ENCODE results near the gene FERMT3. TPM values are rescaled to one million over a fixed set of nuclear protein-coding genes. Genes with fewer than 3 reads are reported as not detected.

Gene FERMT3
- total and polyA plus RNA-seq, 7 donors = 15.0 to 41.5 (median 20.4) TPM

GRCh38 chr11:64263947-64264317, 57.4 kb downstream of the FERMT3 start:
- no peak overlapping the region for H3K27ac ChIP-seq
- no peak for DNase-seq
- H3K4me3 ChIP-seq = no peak overlapping the region
- H3K36me3 ChIP-seq = peaks cover 0 to 63% (median 37%) of the 10 kb centered on the region in 4 donors
- no peaks in the 10 kb centered on the region for H3K27me3 ChIP-seq
- TF ChIP-seq POLR2A (IDR thresholded peaks at IDR 0.05) (no peak), POLR2AphosphoS5 (IDR thresholded peaks at IDR 0.05) (no peak), CTCF (IDR thresholded peaks at IDR 0.05) (no peak), EP300 (IDR thresholded peaks at IDR 0.05) (no peak)
- H3K4me1 ChIP-seq = peaks cover 0 to 21% (median 20%) of the 10 kb centered on the region in 4 donors
- H3K9me3 ChIP-seq = no peaks in the 10 kb centered on the region
- WGBS, 2 donors = 95 to 96% methylated on average over 8 of the region's 8 CpGs
- intact Hi-C loops (cut with DNase I) = no loop called here

GRCh38 chr11:64264371-64264852, 57.9 kb downstream of the FERMT3 start:
- Histone ChIP-seq H3K4me1 (peaks cover 0 to 25% (median 21%) of the 10 kb centered on the region in 4 donors), H3K9me3 (no peaks in the 10 kb centered on the region), H3K27ac (no peak overlapping the region), H3K27me3 (no peaks in the 10 kb centered on the region), H3K36me3 (peaks cover 0 to 58% (median 33%) of the 10 kb centered on the region in 4 donors), H3K4me3 (no peak overlapping the region)
- intact Hi-C loops (cut with DNase I) = no loop called here
- WGBS, 2 donors = 87 to 88% methylated on average over 10 of the region's 10 CpGs
- DNase-seq = no peak
- TF ChIP-seq POLR2AphosphoS5 (IDR thresholded peaks at IDR 0.05) (no peak), POLR2A (IDR thresholded peaks at IDR 0.05) (no peak), EP300 (IDR thresholded peaks at IDR 0.05) (no peak)

GRCh38 chr11:64265176-64266160, 58.9 kb downstream of the FERMT3 start:
- no peak overlapping the region for H3K4me3 ChIP-seq
- H3K27me3 ChIP-seq = no peaks in the 10 kb centered on the region
- TF ChIP-seq EP300 (IDR thresholded peaks at IDR 0.05) (no peak), CTCF (IDR thresholded peaks at IDR 0.05) (no peak), POLR2AphosphoS5 (IDR thresholded peaks at IDR 0.05) (no peak), POLR2A (IDR thresholded peaks at IDR 0.05) (no peak)
- H3K4me1 ChIP-seq = peaks cover 0 to 25% (median 21%) of the 10 kb centered on the region in 4 donors
- intact Hi-C loops (cut with DNase I) = no loop called here
- DNase-seq = no peak
- 91 to 94% methylated on average over 35 of the region's 35 CpGs for WGBS, 2 donors
- H3K9me3 ChIP-seq = no peaks in the 10 kb centered on the region
- H3K27ac ChIP-seq = no peak overlapping the region
- H3K36me3 ChIP-seq = peaks cover 0 to 53% (median 25%) of the 10 kb centered on the region in 4 donors

- DNase-seq = no peak
- H3K9me3 ChIP-seq = no peaks in the 10 kb centered on the region
- no peak overlapping the region for H3K27ac ChIP-seq
- TF ChIP-seq EP300 (IDR thresholded peaks at IDR 0.05) (no peak), POLR2A (IDR thresholded peaks at IDR 0.05) (no peak), CTCF (IDR thresholded peaks at IDR 0.05) (no peak), POLR2AphosphoS5 (IDR thresholded peaks at IDR 0.05) (no peak)
- 92 to 95% methylated on average over 15 of the region's 15 CpGs for WGBS, 2 donors
- H3K4me3 ChIP-seq = no peak overlapping the region
- peaks cover 0 to 49% (median 25%) of the 10 kb centered on the region in 4 donors for H3K36me3 ChIP-seq
- H3K27me3 ChIP-seq = no peaks in the 10 kb centered on the region
- intact Hi-C loops (cut with DNase I) = no loop called here
- peaks cover 0 to 25% (median 21%) of the 10 kb centered on the region in 4 donors for H3K4me1 ChIP-seq
Measured at GRCh38 chr11:64266339-64266738, 59.8 kb downstream of the FERMT3 start.

All from sigmoid colon (tissue), 7 donors.